MM.1S (cell line): ENCODE results near the gene PTS.

Experiments used
- DNase-seq: peaks from one replicate; pipeline ENCODE4 v3.0.0-alpha.2; 2015
- H2AFZ ChIP-seq: fragments of 300-600 bp; sonication (generic); 2 replicates; pipeline ENCODE4 v1.6.0; 2016; ENCODE audit warnings: antibody characterized with exemption, low read length
- H3F3A ChIP-seq: fragments of 300-600 bp; sonication (generic); 2 replicates; pipeline ENCODE4 v1.6.1; 2016; ENCODE audit warnings: mild to moderate bottlenecking, antibody characterized with exemption, low read length, moderate library complexity, mixed read lengths; ENCODE audit not compliant: insufficient read depth
- H3K27ac ChIP-seq: fragments of 300-600 bp; sonication (generic); 2 replicates; pipeline ENCODE4 v1.5.1; 2016; ENCODE audit warnings: mild to moderate bottlenecking, low read length
- H3K27me3 ChIP-seq: fragments of 300-600 bp; sonication (generic); replicated peaks from 2 replicates; pipeline ENCODE4 v1.6.0; 2016; ENCODE audit warnings: low read length; ENCODE audit not compliant: insufficient read depth
- H3K36me3 ChIP-seq: fragments of 300-600 bp; sonication (generic); replicated peaks from 2 replicates; pipeline ENCODE4 v1.6.1; 2016; ENCODE audit warnings: mild to moderate bottlenecking, low read length, mixed read lengths; ENCODE audit not compliant: insufficient read depth
- H3K4me1 ChIP-seq: fragments of 300-600 bp; sonication (generic); 2 replicates; pipeline ENCODE4 v1.6.1; 2016; ENCODE audit warnings: low read length, mixed read lengths
- H3K4me2 ChIP-seq: fragments of 300-600 bp; sonication (generic); 2 replicates; pipeline ENCODE4 v1.6.0; 2016; ENCODE audit warnings: low read depth, low read length
- H3K4me3 ChIP-seq: fragments of 300-600 bp; sonication (generic); 2 replicates; pipeline ENCODE4 v1.5.1; 2016; ENCODE audit warnings: low read length, mixed read lengths
- H3K79me2 ChIP-seq: fragments of 300-600 bp; sonication (generic); 2 replicates; pipeline ENCODE4 v1.6.1; 2016; ENCODE audit warnings: mixed run types, low read length, mixed read lengths
- H3K9ac ChIP-seq: fragments of 300-600 bp; sonication (generic); 2 replicates; pipeline ENCODE4 v1.6.1; 2016; ENCODE audit warnings: low read length, mixed read lengths
- H3K9me2 ChIP-seq: fragments of 300-600 bp; sonication (generic); replicated peaks from 2 replicates; pipeline ENCODE4 v1.6.1; 2016; ENCODE audit warnings: mild to moderate bottlenecking, low read length, mixed read lengths; ENCODE audit not compliant: insufficient read depth
- H3K9me3 ChIP-seq: fragments of 300-600 bp; sonication (generic); replicated peaks from 2 replicates; pipeline ENCODE4 v1.6.1; 2016; ENCODE audit warnings: mild to moderate bottlenecking, low read length, mixed read lengths; ENCODE audit not compliant: insufficient read depth
- H4K20me1 ChIP-seq: fragments of 300-600 bp; sonication (generic); 2 replicates; pipeline ENCODE4 v1.6.1; 2016; ENCODE audit warnings: mild to moderate bottlenecking, low read length, moderate library complexity, mixed read lengths; ENCODE audit not compliant: insufficient read depth
- CTCF ChIP-seq: fragments of 300-600 bp; sonication (generic); IDR thresholded peaks from 2 replicates; pipeline ENCODE4 v1.5.1; 2016; ENCODE audit warnings: antibody characterized with exemption, low read length, mixed read lengths
- EZH2 ChIP-seq: fragments of 300-600 bp; sonication (generic); optimal IDR thresholded peaks from 2 replicates; pipeline ENCODE3; 2017; ENCODE audit warnings: low read depth, mild to moderate bottlenecking, antibody characterized with exemption, low read length, mixed read lengths
- EZH2phosphoT487 ChIP-seq: fragments of 300-600 bp; sonication (generic); IDR thresholded peaks from 2 replicates; pipeline ENCODE4 v1.6.1; 2018; ENCODE audit warnings: antibody characterized with exemption, low read length

Gene PTS

GRCh38 chr11:112221274-112221835 lies 4.9 kb upstream of the PTS start:
- H3K4me3 ChIP-seq, result no peak overlapping the region
- no peaks in the 10 kb centered on the region for H3F3A ChIP-seq
- H2AFZ ChIP-seq, result no peak overlapping the region
- no peaks in the 10 kb centered on the region for H4K20me1 ChIP-seq
- H3K9me2 ChIP-seq, result no peaks in the 10 kb centered on the region
- H3K4me1 ChIP-seq, result no peaks in the 10 kb centered on the region
- TF ChIP-seq EZH2 (no peak), EZH2phosphoT487 (no peak), CTCF (no peak)
- H3K9me3 ChIP-seq, result no peaks in the 10 kb centered on the region
- H3K27ac ChIP-seq, result no peak overlapping the region
- no peaks in the 10 kb centered on the region for H3K36me3 ChIP-seq
- DNase-seq, result no peak
- H3K79me2 ChIP-seq, result no peaks in the 10 kb centered on the region
- no peaks in the 10 kb centered on the region for H3K27me3 ChIP-seq
- H3K9ac ChIP-seq, result no peak overlapping the region
- no peak overlapping the region for H3K4me2 ChIP-seq

GRCh38 chr11:112222303-112222702 lies 3.9 kb upstream of the PTS start:
- Histone ChIP-seq H3K4me3 (no peak overlapping the region), H3K4me1 (0 out of 2 replicates have a peak, but pooled peaks cover 3% of the 10 kb centered on the region), H3K79me2 (peaks cover 8% of the 10 kb centered on the region), H3K9me3 (no peaks in the 10 kb centered on the region), H3K4me2 (no peak overlapping the region), H3K9ac (no peak overlapping the region), H3K27ac (no peak overlapping the region), H2AFZ (no peak overlapping the region), H3K27me3 (no peaks in the 10 kb centered on the region), H4K20me1 (no peaks in the 10 kb centered on the region), H3F3A (no peaks in the 10 kb centered on the region), H3K36me3 (no peaks in the 10 kb centered on the region), H3K9me2 (no peaks in the 10 kb centered on the region)
- TF ChIP-seq CTCF, result no peak
- TF ChIP-seq EZH2phosphoT487, result no peak
- no peak for TF ChIP-seq EZH2
- no peak for DNase-seq

- H3K27me3 ChIP-seq, result no peaks in the 10 kb centered on the region
- no peak for TF ChIP-seq EZH2
- no peak for TF ChIP-seq EZH2phosphoT487
- TF ChIP-seq CTCF, result no peak
- no peak for DNase-seq
- H3K27ac ChIP-seq, result no peak overlapping the region
- H3K9me2 ChIP-seq, result no peaks in the 10 kb centered on the region
- no peak overlapping the region for H2AFZ ChIP-seq
- H3K4me3 ChIP-seq, result no peak overlapping the region
- H3K9me3 ChIP-seq, result no peaks in the 10 kb centered on the region
- H3K4me1 ChIP-seq, result 0 out of 2 replicates have a peak, but pooled peaks cover 6% of the 10 kb centered on the region
- peaks cover 16% of the 10 kb centered on the region for H3K79me2 ChIP-seq
- H4K20me1 ChIP-seq, result no peaks in the 10 kb centered on the region
- no peak overlapping the region for H3K9ac ChIP-seq
- no peaks in the 10 kb centered on the region for H3F3A ChIP-seq
- H3K4me2 ChIP-seq, result no peak overlapping the region
- no peaks in the 10 kb centered on the region for H3K36me3 ChIP-seq
Observed at GRCh38 chr11:112223121-112223520, 3.1 kb upstream of the PTS start.
